ENCODE data around the gene FAM117A. TPM values are rescaled to one million over a fixed set of nuclear protein-coding genes. Genes with fewer than 3 reads are reported as not detected.

The FAM117A gene
- total and polyA plus RNA-seq, 2 donors from 2014 or later: 11.1 to 12.9 TPM

- DNase-seq (no peak), FAIRE-seq (no peak)
- TF ChIP-seq CTCF (IDR thresholded peaks at IDR 0.05; ENCODE audit: borderline replicate concordance, extremely low read depth, insufficient read depth): no peak
- Histone ChIP-seq H3K27ac (ENCODE audit: low read depth in 2 of 2, low read length in 2 of 2) (peak overlapping the region in 1 of 2 donors; percentile 39), H3K9ac (ENCODE audit: low read length in 3 of 3) (no peak overlapping the region), H3K27me3 (ENCODE audit: control insufficient read depth, insufficient read depth, low read length) (no peaks in the 10 kb centered on the region), H3K4me3 (ENCODE audit: low read length in 3 of 3) (no peak overlapping the region), H3K36me3 (ENCODE audit: control insufficient read depth in 2 of 3, insufficient read depth in 3 of 3, low read length in 3 of 3) (no peaks in the 10 kb centered on the region), H3K4me1 (ENCODE audit: control insufficient read depth in 2 of 3, insufficient read depth in 2 of 3, low read depth in 1 of 3, low read length in 3 of 3) (peaks cover 0 to 8% (median 3%) of the 10 kb centered on the region in 3 donors), H3K9me3 (ENCODE audit: control insufficient read depth in 2 of 3, insufficient read depth in 1 of 3, low read length in 3 of 3) (no peaks in the 10 kb centered on the region)
- intact Hi-C loops (cut with DNase I): no loop called here
These were observed 33.0 kb downstream of the FAM117A start for GRCh38 chr17:49730785-49731434.

GRCh38 chr17:49730078-49730784, 33.7 kb downstream of the FAM117A start:
- DNase-seq (peak in 4 of 5 donors; percentile 35 to 90 (median 62)), FAIRE-seq (no peak)
- Histone ChIP-seq H3K4me1 (ENCODE audit: control insufficient read depth in 2 of 3, insufficient read depth in 2 of 3, low read depth in 1 of 3, low read length in 3 of 3) (peaks cover 0 to 8% (median 3%) of the 10 kb centered on the region in 3 donors), H3K4me3 (ENCODE audit: low read length in 3 of 3) (no peak overlapping the region), H3K27ac (ENCODE audit: low read depth in 2 of 2, low read length in 2 of 2) (peak overlapping the region in 1 of 2 donors; percentile 58), H3K27me3 (ENCODE audit: control insufficient read depth, insufficient read depth, low read length) (no peaks in the 10 kb centered on the region), H3K9ac (ENCODE audit: low read length in 3 of 3) (no peak overlapping the region), H3K9me3 (ENCODE audit: control insufficient read depth in 2 of 3, insufficient read depth in 1 of 3, low read length in 3 of 3) (no peaks in the 10 kb centered on the region), H3K36me3 (ENCODE audit: control insufficient read depth in 2 of 3, insufficient read depth in 3 of 3, low read length in 3 of 3) (peaks cover 0 to 7% (median 0%) of the 10 kb centered on the region in 3 donors)
- TF ChIP-seq CTCF (IDR thresholded peaks at IDR 0.05; ENCODE audit: borderline replicate concordance, extremely low read depth, insufficient read depth): no peak
- intact Hi-C loops (cut with DNase I): no loop called here

- Histone ChIP-seq H3K36me3 (ENCODE audit: control insufficient read depth in 2 of 3, insufficient read depth in 3 of 3, low read length in 3 of 3) (peaks cover 0 to 8% (median 0%) of the 10 kb centered on the region in 3 donors), H3K4me3 (ENCODE audit: low read length in 3 of 3) (no peak overlapping the region), H3K9me3 (ENCODE audit: control insufficient read depth in 2 of 3, insufficient read depth in 1 of 3, low read length in 3 of 3) (no peaks in the 10 kb centered on the region), H3K27ac (ENCODE audit: low read depth in 2 of 2, low read length in 2 of 2) (no peak overlapping the region), H3K4me1 (ENCODE audit: control insufficient read depth in 2 of 3, insufficient read depth in 2 of 3, low read depth in 1 of 3, low read length in 3 of 3) (peaks cover 0 to 8% (median 3%) of the 10 kb centered on the region in 3 donors), H3K9ac (ENCODE audit: low read length in 3 of 3) (no peak overlapping the region), H3K27me3 (ENCODE audit: control insufficient read depth, insufficient read depth, low read length) (no peaks in the 10 kb centered on the region)
- intact Hi-C loops (cut with DNase I): no loop called here
- no peak for TF ChIP-seq CTCF (IDR thresholded peaks at IDR 0.05; ENCODE audit: borderline replicate concordance, extremely low read depth, insufficient read depth)
- DNase-seq: no peak
- no peak for FAIRE-seq
These were observed 34.9 kb downstream of the FAM117A start for GRCh38 chr17:49729069-49729468.

Data from kidney (tissue), 14 donors.